ENCODE results near the gene KIAA0232.

Gene KIAA0232, protein sequence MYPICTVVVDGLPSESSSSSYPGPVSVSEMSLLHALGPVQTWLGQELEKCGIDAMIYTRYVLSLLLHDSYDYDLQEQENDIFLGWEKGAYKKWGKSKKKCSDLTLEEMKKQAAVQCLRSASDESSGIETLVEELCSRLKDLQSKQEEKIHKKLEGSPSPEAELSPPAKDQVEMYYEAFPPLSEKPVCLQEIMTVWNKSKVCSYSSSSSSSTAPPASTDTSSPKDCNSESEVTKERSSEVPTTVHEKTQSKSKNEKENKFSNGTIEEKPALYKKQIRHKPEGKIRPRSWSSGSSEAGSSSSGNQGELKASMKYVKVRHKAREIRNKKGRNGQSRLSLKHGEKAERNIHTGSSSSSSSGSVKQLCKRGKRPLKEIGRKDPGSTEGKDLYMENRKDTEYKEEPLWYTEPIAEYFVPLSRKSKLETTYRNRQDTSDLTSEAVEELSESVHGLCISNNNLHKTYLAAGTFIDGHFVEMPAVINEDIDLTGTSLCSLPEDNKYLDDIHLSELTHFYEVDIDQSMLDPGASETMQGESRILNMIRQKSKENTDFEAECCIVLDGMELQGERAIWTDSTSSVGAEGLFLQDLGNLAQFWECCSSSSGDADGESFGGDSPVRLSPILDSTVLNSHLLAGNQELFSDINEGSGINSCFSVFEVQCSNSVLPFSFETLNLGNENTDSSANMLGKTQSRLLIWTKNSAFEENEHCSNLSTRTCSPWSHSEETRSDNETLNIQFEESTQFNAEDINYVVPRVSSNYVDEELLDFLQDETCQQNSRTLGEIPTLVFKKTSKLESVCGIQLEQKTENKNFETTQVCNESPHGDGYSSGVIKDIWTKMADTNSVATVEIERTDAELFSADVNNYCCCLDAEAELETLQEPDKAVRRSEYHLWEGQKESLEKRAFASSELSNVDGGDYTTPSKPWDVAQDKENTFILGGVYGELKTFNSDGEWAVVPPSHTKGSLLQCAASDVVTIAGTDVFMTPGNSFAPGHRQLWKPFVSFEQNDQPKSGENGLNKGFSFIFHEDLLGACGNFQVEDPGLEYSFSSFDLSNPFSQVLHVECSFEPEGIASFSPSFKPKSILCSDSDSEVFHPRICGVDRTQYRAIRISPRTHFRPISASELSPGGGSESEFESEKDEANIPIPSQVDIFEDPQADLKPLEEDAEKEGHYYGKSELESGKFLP (N-terminal part only)

DNA sequence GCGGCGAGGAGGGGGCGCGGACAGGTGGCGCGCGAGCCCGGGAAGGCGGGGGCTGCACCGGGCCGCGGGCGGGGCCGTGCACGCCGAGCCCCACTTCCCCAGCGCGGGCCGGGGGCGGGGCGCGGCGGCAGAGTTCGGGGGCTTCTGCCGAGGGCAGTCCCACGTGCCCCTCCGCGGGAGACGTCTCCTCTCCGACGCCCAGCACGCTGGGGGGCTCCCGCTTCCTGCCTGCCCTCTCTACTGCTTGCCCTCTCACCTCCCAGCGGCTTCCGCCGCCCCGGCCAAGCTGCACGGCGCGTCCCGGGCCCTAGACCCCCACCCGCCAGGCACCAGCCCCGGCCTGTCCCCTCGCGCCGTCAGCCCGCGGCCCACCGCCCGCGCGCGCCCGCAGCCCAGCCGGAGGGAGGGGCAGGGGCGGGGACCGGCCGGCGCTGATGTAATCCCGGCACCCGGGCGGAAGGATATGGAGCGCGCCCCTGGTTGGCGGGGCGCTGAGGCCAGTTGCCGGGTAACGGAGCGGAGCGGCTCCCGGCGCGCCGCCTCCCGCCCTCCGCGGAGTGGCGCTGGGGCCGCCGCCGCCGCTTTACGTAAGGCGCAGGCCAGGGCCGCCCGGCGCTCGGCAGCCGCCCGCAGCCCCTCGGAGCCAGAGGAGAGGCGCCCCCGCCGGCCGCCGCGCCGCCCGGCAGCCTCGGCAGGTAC, at the start of gene KIAA0232:
KIAA0232 (plus strand) TSS at position 581 of the 699 bp plus-strand sequence. CDS start 41,727 bp downstream, outside the sequence.
- peak; percentile 93 for DNase-seq

DNA sequence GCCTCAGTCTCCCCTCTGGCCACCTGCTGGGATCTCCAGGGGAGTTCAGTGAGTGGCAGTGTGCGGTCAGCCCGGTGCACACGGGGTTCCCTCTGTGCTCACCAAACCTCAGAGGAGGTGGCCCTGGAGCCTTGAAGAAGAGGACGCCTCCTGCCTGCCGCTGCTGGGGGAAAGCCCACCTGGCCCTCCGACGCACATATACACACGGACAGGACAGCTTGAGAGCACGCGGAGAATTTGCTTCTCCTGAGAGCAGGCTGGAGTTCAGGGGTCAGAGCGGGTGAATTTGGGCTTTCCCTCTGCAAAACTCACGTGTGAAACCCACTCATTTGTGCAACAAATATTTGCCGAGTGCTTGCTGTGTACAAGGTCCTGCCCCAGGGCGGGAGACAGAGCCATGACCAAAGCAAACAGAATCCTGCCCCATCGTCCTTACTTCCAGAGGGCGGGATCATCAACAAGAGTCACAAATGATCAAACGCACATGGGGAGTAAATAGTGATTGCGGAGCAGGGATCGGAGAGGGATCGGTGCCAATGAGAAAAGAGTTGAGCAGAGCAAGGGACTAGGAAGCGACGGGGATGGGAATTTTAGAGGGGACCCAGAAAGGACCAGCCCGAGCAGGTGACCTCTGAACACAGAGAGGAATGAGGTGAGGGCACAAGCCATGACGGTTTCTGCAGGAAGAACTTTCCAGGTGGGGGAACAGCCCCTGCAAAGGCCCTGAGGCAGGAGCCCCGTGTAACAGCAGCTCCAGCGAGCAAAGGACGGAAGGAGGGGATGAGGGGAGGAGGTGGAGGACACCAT, 49.0 kb upstream of the KIAA0232 start:
- DNase-seq = no peak

DNA sequence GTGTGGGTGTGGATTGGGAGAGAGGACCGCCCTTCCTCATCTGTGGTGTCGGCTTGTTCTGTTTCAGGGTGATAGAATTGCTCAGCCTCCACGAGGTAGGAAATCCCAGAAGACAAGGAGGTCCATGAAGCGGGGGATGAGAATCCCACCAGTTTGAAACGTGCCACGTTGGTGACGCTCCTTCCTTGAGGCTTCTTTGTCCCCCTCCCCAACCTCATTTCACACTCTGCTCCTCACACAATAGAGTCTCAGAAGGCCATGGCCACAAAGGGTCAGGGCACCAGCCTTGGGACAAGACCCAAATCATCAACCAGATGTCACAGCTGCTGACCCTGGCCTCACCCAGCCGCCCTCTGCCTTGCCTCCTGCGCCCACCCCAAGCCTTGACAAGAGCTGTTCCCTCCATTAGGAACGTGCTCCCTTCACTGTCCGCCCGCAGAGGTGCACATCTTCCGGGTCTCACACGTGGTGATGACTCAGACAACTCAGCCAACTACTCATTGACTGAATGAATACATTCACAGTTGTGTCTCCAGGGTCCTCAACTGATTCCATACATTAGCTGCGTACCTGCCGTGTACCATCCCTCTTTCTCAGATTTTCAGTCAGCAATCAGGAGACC, 48.3 kb upstream of the KIAA0232 start:
- DNase-seq = no peak

GRCh38 chr4:6739920-6740319, 42.6 kb upstream of the KIAA0232 start:
- DNase-seq = no peak

- DNase-seq = no peak
Measured at GRCh38 chr4:6740347-6740746, 42.2 kb upstream of the KIAA0232 start.

GRCh38 chr4:6742507-6742906, 40.0 kb upstream of the KIAA0232 start:
- no peak for DNase-seq

- no peak for DNase-seq
Measured at GRCh38 chr4:6742989-6743388, 39.5 kb upstream of the KIAA0232 start.

- no peak for DNase-seq
Measured at GRCh38 chr4:6746721-6747293, 35.7 kb upstream of the KIAA0232 start.

DNA sequence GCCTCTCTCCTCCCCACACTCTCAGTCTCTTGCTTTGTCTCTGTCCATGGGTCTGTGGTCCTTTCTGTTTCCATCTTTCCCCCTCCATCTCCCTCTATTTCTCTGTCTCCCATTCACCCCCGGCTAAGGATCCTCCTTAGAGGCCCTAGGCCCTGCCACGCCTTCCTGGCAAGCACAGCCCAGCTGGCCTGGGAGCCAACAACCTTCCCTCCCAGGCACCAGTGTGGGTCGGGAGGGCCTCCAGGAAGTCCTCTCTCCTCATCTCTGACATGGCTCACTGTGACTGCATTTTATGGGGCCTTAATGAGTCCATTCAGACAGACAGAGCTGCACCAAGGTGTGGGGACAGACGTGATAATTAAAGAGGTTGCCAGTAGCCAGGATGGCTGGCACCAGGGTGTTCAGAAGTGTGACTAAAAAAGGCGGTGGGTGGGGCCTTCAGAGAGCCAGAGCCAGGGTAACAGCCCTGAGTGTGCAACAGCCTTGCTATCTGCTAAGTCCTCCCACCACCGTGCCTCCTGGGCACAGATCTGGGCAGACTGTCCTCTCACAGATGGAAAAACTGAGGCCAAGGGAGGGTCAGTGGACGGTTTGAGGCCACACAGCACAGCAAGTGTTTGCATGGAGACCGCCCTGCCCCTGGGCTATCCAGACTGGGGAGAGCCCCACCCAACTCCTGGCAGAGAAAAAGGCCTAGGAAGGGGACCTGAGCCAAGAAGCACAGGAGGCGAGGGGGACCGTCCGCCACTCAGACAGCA, 35.1 kb upstream of the KIAA0232 start:
- DNase-seq = no peak

DNA sequence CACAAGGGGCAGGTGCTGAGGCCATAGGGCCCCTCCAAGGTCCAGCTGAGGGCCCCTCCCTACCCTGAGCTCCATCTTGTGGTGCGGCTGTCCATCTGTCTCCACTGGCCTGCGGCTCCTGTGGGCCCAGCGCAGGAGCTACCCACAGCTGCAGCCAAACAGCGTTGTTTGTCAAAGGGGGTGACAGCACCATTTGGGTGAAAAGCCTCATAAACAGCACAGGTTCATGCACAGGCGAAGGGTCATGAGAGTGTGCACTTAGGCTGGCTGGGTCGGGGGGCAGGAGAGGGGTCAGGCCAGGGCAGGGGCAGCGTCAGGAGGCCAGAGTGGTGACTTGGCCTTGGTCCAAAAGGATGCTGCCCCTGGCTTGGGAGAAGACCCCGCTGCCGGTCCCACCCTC, 34.2 kb upstream of the KIAA0232 start:
- DNase-seq = no peak

DNA sequence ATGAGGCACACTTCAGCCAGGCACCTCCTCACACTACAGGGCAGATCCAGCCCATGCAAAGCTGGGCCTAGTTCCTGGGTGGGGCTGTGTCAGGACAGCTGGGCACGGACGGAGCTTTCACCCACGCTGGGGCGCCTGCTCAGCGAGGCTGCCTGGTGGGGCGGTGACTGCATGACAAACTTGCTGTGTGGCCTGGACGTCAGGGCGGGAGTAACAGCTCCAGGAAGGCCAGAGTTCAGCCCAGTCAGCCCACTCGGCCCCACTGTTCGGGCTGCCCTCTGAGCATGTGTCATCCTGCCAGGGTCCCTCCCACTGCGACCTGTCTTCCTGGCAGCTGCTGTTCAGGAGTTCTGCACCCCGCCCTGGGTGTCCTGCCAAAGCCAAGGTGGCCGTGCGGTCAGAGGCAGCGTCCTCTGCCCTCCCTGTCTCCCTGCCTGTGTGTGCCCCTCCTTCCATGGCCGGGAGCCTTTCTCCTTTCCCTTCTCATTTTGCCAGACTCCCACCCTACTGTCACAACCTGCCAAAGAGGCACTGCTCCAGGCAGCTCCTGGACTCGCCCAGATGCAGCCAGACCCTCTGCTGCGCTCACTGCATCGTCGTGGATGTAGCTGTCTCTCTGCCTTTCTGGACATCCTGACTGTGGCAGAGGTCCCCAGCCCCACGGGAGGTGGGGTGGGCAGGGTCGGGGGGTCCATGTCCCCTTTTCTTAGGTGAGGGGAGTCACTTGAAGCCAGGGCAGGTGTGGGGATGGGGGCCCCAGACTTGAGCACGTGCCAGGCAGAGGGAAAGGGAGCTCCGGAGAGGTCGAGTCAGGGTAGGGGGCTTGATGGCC, 33.0 kb upstream of the KIAA0232 start:
- no peak for DNase-seq

DNA sequence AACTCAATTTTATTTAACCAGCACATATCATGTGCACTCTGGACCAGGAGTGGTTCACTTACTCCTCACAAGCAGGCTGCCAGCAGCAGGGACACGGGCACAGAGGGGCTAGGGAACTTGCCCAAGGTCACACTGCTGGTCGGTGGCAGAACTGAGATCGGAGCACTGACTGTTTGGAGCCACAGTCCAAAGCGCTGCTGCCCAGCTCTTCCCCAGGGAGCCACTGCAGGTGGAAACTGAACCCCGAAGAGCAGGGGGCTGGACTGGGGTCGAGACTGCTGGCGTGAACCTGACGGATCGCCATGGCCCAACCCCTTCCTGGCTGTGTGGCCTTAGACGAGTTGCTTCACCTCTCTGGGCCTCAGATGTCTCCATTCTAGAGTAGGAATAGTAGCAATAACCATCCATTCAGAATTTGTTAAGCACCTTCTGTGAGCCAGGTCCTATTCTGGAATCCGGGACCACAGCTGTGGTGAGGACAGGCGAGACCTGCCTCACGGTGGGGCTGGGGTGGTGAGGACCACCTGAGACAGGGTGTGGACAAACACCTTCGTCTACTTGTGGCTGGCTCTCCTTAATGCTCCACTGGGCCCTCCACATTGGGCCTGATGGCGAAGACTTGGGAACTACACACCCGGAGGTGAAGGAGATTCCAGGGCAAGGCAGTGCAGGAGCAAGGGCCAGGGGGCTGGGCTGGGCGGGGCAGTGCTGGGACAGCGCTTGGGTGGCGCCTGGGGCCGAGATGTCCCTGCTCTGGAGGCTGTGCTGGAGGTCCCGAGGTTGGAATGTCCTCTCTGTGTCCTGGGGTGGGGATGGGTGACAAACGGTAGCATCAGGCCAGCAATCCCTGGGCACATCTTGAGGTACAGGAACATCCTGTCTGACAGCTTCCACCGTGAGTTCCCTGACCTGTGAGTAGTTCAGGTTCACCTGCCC, 32.0 kb upstream of the KIAA0232 start:
- DNase-seq = no peak

DNA sequence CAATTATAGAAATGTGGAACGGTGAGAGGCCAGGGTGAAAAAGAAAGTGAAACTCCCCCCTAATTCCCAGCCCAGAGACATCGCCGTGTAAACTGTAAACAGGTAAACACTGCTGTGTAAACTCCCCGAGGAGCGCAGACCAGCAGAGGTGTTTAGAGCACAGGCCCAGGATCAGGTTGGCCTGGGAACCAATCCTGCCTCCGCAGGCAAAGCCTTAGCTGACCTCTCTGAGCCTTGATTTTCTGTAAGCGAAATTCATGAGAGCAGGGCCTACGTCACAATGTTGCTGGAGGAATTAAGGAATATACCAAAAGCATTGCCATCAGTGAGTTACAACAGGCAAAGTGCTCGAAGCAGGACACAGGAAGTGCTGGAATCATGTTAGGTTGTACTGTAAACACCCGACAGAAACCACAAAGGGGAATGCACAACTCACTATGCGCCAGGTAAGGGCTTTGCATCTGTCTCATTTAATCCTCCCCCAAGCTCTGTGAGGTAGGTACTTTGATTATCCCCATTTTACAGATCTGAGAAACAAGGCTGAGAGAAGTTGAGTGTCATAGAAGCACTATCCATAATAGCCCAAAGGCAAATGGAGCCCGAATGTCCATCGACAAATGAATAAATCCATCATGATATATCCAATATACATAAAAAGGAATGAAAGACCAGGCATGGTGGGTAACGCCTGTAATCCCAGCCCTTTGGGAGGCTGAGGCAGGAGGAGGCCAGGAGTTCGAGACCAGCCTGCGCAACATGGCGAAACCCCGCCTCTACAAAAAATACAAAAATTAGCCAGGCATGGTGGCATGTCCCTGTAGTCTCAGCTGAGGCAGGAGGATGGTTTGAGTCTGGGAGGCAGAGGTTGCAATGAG, 30.7 kb upstream of the KIAA0232 start:
- no peak for DNase-seq

- no peak for DNase-seq
Measured at GRCh38 chr4:6752486-6752829, 30.1 kb upstream of the KIAA0232 start.

DNA sequence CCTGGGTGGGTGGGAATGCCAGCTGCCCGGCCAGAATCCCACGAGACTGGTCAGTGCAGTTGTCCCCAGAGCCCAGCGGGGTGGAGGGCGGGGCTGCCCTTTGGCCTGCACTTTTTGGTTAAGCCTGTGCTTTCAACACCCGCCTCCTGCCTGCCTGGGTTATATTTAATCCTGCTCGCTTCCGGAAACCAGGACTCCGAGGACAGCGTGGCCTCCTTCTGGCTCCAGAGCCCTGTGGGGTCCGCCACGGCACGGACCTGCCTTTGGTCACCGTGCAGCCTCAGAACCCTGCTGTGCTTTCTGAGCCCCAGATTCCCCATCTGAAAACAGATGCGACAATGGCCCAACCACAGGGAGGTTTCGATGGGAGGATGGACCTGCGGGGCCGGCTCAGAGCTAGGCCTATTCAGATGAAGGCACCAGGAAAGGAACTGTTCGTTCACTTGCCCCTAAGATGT, 29.4 kb upstream of the KIAA0232 start:
- no peak for DNase-seq

- no peak for DNase-seq
Measured at GRCh38 chr4:6753891-6754290, 28.6 kb upstream of the KIAA0232 start.

Measured in stimulated activated CD4-positive, alpha-beta T cell treated with anti-CD3 and anti-CD28 coated beads, Interleukin-15, amount 100 ng/mL, for 24 hours (primary cell).